ENCODE measurements around the gene ACACB.

DNA sequence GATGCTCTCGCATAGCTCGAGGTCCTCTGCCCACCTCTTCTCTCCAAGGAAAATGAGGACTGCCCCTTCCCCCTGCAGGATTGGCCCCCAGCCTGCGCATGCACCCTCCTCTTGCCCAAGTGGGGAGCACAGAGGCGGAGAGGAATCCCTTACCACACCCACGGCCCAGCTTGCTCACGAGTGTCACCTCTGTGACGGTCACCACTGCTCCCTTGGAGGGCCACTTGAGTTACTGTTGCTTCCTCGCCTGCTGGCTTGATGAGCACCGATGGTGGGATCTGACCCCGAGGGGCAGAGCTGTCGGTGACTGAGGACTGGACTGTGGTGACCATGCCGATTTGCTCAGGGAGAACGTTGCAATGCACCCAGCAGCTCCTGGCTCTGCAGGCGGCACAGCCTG lies 151.0 kb downstream of the ACACB start:
- TF ChIP-seq TAF1 (IDR thresholded peaks at IDR 0.05; ENCODE audit: borderline replicate concordance, insufficient read depth, low read length) = no peak
- TF ChIP-seq, protein P1, sequence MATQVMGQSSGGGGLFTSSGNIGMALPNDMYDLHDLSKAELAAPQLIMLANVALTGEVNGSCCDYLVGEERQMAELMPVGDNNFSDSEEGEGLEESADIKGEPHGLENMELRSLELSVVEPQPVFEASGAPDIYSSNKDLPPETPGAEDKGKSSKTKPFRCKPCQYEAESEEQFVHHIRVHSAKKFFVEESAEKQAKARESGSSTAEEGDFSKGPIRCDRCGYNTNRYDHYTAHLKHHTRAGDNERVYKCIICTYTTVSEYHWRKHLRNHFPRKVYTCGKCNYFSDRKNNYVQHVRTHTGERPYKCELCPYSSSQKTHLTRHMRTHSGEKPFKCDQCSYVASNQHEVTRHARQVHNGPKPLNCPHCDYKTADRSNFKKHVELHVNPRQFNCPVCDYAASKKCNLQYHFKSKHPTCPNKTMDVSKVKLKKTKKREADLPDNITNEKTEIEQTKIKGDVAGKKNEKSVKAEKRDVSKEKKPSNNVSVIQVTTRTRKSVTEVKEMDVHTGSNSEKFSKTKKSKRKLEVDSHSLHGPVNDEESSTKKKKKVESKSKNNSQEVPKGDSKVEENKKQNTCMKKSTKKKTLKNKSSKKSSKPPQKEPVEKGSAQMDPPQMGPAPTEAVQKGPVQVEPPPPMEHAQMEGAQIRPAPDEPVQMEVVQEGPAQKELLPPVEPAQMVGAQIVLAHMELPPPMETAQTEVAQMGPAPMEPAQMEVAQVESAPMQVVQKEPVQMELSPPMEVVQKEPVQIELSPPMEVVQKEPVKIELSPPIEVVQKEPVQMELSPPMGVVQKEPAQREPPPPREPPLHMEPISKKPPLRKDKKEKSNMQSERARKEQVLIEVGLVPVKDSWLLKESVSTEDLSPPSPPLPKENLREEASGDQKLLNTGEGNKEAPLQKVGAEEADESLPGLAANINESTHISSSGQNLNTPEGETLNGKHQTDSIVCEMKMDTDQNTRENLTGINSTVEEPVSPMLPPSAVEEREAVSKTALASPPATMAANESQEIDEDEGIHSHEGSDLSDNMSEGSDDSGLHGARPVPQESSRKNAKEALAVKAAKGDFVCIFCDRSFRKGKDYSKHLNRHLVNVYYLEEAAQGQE (IDR thresholded peaks at IDR 0.05; ENCODE audit: insufficient read depth in 1 of 2, low read depth in 2 of 2, low read length in 2 of 2) = no peak
- TF ChIP-seq SIN3A (IDR thresholded peaks at IDR 0.05; ENCODE audit: borderline replicate concordance, insufficient read depth, low read length) = no peak
